Keratinocyte (primary cell): ENCODE results near the gene RXRA.

ENCODE experiments used
- EZH2 ChIP-seq: IDR thresholded peaks from one replicate; pipeline ENCODE4 v1.6.1; 2012; ENCODE audit warnings: inconsistent platforms, mild to moderate bottlenecking, low read length, moderate library complexity
- TF ChIP-seq, protein P1 (sequence below), 3 experiments: IDR thresholded peaks in 1 of 3; conservative IDR thresholded peaks in 1 of 3; optimal IDR thresholded peaks in 1 of 3; 2 replicates in 2 of 3; 3 replicates in 1 of 3; pipeline versions ENCODE3 to v1.5.1; 2011; ENCODE audit warnings: low read length in 3 of 3, mild to moderate bottlenecking in 3 of 3, moderate library complexity in 2 of 3, control low read depth in 1 of 3, inconsistent platforms in 1 of 3; ENCODE audit not compliant: insufficient read depth in 2 of 3; ENCODE audit errors: extremely low read depth in 1 of 3

DNA sequence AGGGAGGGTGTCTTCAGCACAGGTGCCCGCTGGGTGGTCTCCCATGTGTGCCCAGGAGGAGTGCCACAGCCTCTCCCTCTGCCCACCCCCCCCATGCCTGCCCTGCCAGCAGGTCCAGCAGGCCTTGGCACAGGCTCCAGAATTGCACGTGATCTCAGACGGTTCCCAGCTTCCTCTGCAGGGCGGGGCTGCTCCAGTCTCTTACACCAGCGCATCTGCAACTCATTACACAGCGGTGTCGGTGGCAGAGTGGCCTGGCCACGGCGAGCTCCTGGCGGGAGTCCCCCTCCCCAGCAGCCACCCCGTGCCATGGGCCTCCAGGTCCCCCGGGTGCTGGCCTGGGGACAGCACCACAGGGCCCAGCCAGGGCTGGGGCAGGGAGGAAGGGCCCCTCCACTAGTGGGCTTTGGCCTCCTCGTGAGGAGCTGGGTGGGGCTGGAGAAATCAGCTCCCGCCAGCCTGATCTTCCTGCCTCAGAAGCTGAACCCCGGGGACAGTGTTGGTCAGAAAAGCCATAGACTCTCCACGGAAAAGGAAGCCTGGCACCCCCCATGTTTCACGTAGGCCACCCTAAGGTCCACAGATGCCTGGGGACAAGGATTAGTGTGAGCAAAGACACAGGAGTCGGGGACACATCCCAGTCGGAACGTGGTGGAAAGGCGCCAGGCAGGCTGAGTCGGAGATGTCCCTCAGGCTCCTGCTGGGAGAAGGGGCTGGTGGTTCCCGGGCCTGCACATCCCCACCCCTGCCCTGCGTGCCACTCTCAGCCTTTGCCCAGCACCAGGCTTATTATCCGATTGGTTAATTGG, 40.2 kb downstream of the RXRA start:
- TF ChIP-seq, protein P1, sequence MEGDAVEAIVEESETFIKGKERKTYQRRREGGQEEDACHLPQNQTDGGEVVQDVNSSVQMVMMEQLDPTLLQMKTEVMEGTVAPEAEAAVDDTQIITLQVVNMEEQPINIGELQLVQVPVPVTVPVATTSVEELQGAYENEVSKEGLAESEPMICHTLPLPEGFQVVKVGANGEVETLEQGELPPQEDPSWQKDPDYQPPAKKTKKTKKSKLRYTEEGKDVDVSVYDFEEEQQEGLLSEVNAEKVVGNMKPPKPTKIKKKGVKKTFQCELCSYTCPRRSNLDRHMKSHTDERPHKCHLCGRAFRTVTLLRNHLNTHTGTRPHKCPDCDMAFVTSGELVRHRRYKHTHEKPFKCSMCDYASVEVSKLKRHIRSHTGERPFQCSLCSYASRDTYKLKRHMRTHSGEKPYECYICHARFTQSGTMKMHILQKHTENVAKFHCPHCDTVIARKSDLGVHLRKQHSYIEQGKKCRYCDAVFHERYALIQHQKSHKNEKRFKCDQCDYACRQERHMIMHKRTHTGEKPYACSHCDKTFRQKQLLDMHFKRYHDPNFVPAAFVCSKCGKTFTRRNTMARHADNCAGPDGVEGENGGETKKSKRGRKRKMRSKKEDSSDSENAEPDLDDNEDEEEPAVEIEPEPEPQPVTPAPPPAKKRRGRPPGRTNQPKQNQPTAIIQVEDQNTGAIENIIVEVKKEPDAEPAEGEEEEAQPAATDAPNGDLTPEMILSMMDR (optimal IDR thresholded peaks at IDR 0.05 in 1 of 3, IDR thresholded peaks at IDR 0.05 in 1 of 3, conservative IDR thresholded peaks at IDR 0.05 in 1 of 3; ENCODE audit: extremely low read depth in 1 of 3, insufficient read depth in 2 of 3, low read length in 3 of 3) = no peak
- TF ChIP-seq EZH2 = no peak
